Astrocyte of the cerebellum (primary cell): Measurements from ENCODE around the gene CCDC102B.
"Not testable (repeated sequence)": the region's sequence is repeated elsewhere in the genome, so short reads cannot be mapped to it uniquely, and the experiment has no call there.

ENCODE experiments used
- DNase-seq: peaks from one replicate; pipeline ENCODE4 v3.0.0-alpha.2; 2011; ENCODE audit warnings: low read depth
- H3K4me3 ChIP-seq: 2 replicates; pipeline ENCODE4 v1.5.1; 2011; ENCODE audit warnings: mild to moderate bottlenecking, low read depth, low read length, moderate library complexity
- CTCF ChIP-seq: IDR thresholded peaks from 2 replicates; pipeline ENCODE4 v1.5.1; 2012; ENCODE audit warnings: low read length, low read depth, moderate library complexity, mild to moderate bottlenecking; ENCODE audit errors: missing control alignments
- in situ Hi-C: cut with HindIII; loops from 2 replicates; pipeline ENCODE4 v1.10.0; 2017; ENCODE audit warnings: low sequenced_read_pairs

CCDC102B gene

GRCh38 chr18:68873003-68873402, 75.1 kb downstream of the CCDC102B start:
- H3K4me3 ChIP-seq, result no peak overlapping the region
- no peak for DNase-seq
- TF ChIP-seq CTCF, result no peak
- in situ Hi-C loops, result no loop called here

- in situ Hi-C loops, result no loop called here
- no peak for TF ChIP-seq CTCF
- H3K4me3 ChIP-seq, result no peak overlapping the region
- DNase-seq, result peak; percentile 54
These were observed 76.5 kb downstream of the CCDC102B start for GRCh38 chr18:68874361-68874760.

GRCh38 chr18:68879947-68880346, 82.1 kb downstream of the CCDC102B start:
- DNase-seq, H3K4me3 ChIP-seq, in situ Hi-C loops: not testable (repeated sequence)

- no peak for TF ChIP-seq CTCF
- H3K4me3 ChIP-seq, result no peak overlapping the region
- no peak for DNase-seq
- in situ Hi-C loops, result no loop called here
These were observed 89.5 kb downstream of the CCDC102B start for GRCh38 chr18:68887410-68887809.

DNA sequence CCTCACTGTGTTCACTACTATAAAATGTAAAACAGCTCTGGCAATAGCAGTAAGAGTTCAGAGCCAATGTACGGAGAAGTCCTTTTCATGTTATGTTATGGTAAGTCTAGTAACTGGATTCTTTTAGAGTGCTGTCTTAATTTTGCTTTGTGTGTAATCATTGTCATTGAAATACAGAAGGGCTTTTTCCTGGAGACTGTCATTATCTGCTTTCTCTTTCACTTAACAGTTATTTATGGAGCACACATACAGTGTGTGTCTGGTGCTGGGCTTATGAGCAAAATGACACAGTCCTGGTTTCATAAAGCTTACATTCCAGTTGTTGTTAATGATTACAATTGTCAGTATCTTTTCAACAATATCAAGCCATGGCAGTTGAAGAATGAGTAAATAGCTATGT, 95.5 kb downstream of the CCDC102B start:
- no peak for TF ChIP-seq CTCF
- H3K4me3 ChIP-seq, result no peak overlapping the region
- in situ Hi-C loops, result no loop called here
- no peak for DNase-seq

DNA sequence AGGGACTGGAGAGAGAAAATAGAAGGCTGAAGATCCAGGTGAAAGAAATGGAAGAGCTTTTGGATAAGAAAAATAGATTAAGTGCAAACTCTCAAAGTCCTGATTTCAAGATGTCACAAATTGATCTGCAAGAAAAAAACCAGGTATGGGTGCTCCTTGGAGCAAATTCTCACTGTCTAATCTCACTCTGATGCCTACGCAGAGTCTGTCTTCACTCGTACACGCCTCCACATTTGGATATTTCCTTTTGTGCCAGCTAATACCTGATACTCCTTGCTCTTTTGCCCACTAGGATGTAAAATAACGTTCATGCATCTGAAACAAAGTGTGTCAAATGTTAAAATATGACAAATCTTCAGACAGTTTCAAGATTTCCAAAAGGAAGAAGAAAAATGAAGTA, 99.4 kb downstream of the CCDC102B start:
- no peak overlapping the region for H3K4me3 ChIP-seq
- TF ChIP-seq CTCF, result no peak
- DNase-seq, result no peak
- in situ Hi-C loops, result no loop called here

DNA sequence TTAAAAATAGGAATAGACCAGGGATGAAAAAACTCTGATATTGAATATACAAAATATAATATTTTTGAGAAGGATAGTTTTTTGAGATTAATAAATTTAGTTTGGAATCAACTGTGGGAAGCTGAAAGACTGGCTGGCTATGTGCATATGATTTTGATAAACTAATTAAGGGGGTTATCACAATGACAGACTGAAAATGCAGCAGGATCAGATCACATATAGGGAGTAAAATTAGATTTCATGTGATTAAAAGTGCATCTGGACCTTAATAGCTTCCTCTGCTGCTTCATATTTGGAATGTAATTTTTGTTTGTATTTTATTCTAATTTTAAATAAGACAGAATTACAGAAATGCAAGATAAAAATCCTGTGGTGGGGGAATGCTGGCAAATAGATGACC, 111.7 kb downstream of the CCDC102B start:
- in situ Hi-C loops, result no loop called here
- H3K4me3 ChIP-seq, result no peak overlapping the region
- TF ChIP-seq CTCF, result no peak
- no peak for DNase-seq
